Left renal cortex interstitium (tissue), 4 donors: ENCODE measurements around the gene ZNF648. TPM values are rescaled to one million over a fixed set of nuclear protein-coding genes. Genes with fewer than 3 reads are reported as not detected.
"Not testable (repeated sequence)": the region's sequence is repeated elsewhere in the genome, so short reads cannot be mapped to it uniquely, and the experiment has no call there.

Experiments
- DNase-seq, 4 donors: peaks; one replicate each; pipeline ENCODE4 v3.0.0-alpha.2; 2013; ENCODE audit warnings: low read depth in 4 of 4, low spot score in 2 of 4, missing footprints in 1 of 4
- polyA plus RNA-seq, 4 donors: library from polyadenylated mRNA; unstranded; fragments of 120-200 nt; gene quantifications; one replicate each; pipeline ENCODE4 v1.2.1, GENCODE V29; 2013; ENCODE audit not compliant: insufficient read length in 4 of 4

The ZNF648 gene, protein sequence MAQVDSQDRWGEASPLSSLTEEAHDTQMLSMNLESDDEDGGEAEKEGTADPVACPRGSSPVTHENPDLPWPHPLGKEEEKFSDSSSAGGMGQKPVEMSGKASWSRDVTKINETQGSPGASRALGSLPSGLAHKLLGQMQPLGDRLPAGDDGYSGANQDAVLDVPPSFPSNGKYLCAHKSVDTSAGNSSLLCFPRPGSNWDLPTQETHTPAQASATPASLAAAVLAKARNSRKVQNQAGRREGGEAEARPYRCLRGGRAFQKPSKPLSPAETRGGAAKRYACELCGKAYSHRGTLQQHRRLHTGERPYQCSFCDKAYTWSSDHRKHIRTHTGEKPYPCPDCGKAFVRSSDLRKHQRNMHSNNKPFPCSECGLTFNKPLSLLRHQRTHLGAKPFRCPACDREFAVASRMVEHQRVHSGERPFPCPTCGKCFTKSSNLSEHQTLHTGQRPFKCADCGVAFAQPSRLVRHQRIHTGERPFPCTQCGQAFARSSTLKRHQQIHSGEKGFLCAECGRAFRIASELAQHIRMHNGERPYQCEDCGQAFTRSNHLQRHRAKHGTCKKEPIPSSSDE
- under 1 TPM; 0.24 to 0.64 (median 0.38) TPM for polyA plus RNA-seq

DNA sequence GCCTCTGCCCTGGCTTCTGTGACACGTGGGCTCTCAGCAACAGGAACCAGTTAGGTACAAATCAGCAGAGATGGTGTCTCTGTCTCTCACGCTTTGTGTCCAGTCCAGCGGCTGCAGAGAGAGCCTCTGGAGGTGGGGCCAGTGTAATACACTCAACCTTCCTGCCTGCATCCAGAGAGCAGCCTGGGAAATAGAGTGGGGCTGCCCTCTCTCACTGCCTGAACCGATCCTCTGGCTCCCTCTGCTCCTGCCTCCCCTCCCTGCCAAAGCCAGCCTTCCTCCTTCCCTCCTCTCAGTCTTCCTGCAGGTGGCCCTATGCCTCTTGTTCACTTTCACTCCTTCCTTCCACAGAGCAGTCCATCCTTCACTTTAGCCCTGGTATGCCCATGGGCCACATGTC lies at the start of gene ZNF648:
Gene ZNF648 (minus strand): TSS at position 119 of the 400 bp plus-strand sequence. CDS start 3,702 bp downstream, outside the sequence.
- DNase-seq = no peak

DNA sequence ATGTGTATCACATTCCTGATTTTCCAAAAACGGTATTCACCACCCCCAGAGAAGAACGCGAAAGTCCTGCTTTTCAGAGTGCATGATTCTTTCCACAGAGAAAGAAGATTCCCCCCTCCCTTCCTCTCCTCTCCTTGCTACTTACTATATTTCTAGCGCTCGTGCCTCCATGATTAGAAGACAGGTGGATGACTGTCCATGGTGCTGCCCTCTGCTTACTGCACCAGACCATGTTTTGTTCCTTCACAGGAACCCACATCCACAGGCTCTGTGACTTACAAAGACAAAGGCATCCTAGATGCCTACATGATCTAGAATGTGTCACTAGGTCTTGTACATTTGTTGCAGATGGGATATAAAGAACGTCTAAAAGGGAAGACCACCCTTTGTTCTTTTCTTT lies 49.1 kb upstream of the ZNF648 start:
- DNase-seq = no peak

DNA sequence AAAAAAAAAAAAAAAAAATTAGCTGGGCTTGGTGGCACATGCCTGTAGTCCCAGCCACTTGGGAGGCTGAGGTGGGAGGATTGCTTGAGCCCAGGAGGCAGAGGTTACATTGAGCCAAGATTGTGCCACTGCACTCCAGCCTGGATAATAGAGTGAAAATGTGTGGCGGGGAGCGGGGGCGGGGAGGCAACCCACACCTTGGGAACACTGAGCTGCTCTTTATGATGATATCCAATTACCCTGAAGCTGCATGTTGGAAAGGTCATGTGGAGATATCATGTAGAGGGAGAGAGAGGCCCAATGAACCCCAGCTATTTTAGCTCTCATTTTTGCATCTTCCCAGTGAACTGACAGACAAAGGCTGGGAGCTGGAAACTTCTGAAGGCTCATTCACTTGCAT lies 48.3 kb upstream of the ZNF648 start:
- no peak for DNase-seq

DNA sequence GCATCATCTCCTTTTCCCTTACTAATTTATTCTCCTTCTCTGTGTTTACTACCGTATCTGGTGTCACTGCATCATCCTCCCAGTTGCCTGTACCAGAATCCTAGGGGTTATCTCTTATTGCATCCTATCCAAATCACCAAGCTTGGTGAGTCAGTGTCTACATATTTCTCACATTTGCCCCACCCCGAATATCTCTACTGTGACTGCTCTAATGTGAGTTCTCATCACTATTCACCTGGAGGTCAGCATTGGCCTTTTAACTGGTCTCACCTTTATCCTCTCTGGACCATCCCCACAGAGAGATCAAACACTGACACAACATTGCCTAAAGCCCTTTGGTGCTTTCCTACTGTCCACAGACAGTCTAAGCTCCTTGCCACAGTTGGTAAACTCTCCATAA lies 45.7 kb upstream of the ZNF648 start:
- no peak for DNase-seq

DNA sequence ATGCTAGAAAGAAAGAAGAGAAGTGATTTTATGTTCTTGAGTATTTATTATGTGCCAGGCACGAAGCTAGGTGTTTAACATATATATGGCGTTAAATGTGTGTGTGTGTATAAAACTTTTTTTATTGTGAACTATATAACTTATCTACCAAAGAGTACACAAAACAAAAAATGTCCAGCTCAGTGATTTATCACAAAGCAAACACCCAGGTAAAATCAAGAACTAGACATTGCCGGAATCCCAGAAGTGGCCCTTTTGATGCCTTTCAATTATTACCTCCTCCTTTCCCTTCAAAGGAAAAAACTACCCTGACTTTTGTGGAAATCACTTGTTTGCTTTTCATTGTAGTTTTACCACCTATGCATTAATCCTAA lies 40.5 kb upstream of the ZNF648 start:
- DNase-seq = no peak

DNA sequence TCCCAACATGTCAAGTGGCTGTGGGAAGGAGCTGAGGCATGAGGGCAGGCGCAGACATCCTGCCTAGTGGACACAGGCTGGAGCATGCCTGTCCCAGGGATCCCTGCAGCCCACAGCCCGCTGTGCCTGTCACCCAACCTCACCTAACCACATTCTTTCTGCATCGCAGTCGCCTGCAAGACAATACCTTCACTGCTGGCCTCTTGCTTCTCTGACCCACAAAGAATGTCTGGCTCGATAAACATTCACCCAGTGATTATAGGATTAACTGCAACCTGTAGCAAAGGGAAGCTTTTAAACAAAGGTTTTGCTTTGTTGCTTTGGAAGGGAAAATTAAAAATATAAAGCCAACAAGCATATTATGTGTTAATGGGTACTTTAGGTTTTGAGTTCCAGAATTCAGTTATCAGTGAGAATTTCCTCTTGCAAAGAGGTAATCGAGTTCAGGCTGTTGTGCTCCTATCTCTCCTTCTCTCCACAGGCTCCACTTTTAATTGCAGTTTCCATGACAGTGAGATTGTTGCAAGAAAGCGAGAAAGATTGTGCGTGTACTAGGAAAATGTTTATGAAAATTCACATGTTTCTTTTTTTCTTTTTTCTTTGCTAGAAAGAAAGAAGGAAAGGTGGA lies 40.0 kb upstream of the ZNF648 start:
- peak in 1 of 4 donors; percentile 4 for DNase-seq

DNA sequence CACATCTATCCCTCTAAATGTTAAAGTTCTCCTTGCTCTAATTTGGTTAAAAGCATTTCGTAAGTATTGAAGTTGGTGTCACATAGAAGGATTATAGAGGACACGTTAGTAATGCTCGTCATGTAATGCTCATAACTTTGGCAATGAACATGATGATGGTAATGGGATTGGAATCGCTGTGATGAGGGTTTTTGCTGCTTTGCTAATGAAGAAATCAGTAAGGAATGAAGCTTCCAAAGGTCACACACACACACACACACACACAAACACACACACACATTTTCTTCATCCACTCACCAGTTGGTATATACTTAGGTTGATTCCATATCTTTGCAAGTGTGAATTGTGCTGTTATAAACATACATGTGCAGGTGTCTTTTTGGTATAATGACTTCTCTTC lies 36.8 kb upstream of the ZNF648 start:
- no peak for DNase-seq

DNA sequence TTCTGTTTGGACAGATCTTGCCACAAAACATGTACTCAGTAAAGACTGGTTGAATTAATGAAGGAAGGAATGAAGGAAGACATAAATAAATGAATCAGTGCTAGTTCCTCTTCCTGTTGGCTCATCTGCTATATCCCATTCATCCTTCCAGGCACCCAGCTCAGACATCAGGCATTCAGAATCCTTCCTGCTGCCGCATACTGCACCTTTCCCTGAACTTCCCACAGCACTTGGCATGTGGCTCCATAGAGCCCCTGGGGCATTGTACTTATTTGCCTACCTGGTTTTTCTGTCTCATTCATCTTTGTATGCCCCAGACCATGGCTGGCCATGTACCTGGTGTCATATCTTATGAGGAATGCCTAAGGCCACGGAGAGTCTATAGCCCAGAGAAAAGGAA lies 34.4 kb upstream of the ZNF648 start:
- no peak for DNase-seq

DNA sequence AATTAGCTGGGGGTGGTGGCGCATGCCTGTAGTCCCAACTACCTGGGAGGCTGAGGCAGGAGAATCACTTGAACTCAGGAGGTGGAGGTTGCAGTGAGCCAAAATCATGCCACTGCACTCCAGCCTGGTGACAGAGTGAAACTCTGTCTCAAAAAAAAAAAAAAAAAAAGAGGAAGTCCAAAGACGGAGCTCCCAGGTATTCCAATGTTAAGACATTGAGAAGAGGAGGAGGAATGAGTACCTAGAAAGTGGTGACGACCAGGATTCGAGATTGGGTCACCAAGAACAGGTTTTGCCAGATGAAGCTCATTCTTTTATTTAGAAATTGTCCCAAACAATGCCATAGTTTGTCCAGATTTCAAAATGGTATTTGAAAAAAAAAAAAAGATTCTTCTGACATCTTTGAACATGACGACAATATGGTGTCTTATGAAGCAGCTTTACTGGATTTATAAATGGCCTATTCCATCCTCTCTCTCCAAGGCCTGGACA lies 33.0 kb upstream of the ZNF648 start:
- DNase-seq = not testable (repeated sequence)

DNA sequence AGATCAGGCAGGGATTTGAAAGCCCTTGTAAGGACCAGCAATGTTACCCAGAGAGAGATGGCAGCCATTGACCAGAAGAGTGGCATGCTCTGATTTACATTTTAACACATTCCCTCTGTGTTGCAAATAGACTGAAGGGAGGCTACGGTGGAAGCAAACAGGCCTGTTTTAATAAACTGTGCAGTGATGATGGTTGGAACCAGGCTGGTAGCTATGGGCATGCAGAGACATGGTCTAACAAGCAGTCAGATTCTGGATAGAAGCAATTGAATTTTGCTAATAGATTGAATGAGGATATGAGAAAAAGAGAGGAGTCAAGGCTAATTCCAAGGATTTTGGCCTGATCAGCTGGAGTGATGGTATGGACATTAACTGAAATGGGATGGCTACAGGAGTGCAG lies 32.3 kb upstream of the ZNF648 start:
- no peak for DNase-seq

DNA sequence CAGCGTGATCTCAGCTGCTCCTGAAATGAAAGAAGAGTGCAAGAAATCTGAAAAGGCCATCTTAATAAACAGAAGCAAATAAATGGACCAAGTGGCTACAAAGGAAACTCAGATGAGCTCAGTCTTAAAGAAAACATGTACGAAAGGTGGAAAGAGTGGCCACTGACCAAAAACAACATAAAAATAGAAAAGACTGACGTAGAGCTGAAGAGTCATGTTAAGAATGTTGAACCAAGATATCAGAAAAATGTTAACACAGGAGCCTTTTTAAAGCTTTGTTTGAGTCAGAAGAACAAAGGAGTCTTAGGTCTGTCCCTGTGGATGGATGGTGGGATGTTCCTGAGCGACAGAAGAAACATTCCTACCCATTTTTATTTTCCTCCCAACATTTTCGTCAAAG lies 30.8 kb upstream of the ZNF648 start:
- no peak for DNase-seq

DNA sequence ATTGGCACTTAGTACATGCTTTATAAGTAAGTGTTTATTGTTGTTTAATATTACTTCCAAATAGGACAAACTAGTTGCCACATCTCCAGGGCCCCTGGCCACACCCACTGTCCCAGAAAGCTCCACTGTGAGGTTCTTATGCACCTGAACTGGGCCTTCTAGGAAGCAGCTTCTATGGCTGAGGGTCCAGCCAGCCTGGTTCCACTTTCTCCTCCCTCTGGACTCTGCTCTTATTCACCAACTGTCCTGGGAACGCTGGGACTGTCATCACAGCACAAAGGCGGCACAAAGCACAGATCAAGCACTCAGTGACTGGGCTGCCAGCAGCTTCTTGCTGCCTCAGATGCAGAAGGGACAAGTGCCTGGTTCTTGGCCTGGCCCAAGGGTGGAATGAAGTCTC lies 29.6 kb upstream of the ZNF648 start:
- no peak for DNase-seq

DNA sequence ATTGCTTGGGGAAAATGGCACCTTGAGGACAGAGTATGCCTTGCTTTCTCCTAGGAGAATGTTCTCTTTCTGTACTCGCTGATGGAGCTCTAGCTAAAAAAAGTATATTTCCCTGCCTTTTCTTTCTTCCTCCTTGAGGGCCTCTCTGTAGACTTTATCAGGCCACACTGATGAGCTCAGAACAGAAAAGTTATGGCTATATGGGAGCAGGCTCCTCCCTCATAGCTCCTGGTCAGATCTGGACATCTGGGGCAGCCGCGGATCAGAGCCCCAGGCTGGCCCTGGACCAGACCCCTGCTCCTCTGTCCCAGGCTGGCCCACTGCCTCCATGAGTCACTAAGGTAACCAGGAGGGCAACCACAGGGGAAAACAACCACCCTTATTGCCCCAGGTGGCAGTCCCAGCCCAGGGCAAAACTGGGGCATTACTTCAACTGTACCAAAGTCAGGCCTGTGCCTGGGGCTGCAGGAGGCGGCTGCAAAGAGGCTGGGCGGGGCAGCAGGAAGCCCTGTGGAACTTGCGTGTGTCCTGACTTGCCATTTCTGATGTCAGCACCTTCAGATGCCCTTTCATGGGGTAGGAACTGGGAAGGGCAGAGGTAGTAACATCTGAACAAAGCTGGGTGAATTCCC lies 26.3 kb upstream of the ZNF648 start:
- no peak for DNase-seq

DNA sequence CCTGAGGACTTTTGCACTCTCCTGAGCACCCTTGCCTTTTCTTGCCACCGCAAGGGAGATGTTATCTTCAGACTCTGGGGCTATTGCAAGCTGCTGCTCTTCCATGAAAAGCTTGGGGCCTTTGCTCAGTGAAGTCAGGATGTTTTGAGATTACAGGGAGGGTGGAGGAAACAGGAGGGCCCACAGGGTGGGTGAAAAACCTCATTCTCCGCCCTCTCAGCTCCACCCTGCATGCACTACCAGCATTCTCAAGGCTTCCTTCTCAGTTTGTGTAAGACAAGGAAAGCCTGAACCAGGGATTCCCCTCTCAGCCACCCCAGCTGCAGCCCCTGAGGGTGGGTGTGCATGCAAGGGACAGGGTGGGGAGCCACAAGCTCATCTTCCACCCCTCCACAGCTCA lies 25.8 kb upstream of the ZNF648 start:
- DNase-seq = no peak

DNA sequence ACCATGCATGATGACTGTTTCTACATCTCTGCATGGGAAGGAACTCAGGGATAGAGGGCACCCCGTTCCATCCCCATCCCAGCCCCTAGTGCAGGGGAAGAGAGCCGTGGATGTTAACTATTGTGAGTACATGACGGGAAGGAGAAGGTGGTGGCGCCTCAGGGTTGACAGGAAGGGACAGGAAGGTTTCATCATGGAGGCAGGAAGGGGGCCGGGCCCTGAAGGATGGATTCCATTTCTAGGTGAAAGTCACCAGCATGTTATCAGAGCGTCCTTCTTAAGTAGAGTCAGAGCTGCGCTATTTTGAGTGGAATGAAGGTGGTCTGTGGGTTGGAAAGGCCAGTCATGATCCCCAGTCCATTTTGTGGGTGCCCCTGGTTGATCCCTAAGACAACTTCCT lies 25.1 kb upstream of the ZNF648 start:
- no peak for DNase-seq

DNA sequence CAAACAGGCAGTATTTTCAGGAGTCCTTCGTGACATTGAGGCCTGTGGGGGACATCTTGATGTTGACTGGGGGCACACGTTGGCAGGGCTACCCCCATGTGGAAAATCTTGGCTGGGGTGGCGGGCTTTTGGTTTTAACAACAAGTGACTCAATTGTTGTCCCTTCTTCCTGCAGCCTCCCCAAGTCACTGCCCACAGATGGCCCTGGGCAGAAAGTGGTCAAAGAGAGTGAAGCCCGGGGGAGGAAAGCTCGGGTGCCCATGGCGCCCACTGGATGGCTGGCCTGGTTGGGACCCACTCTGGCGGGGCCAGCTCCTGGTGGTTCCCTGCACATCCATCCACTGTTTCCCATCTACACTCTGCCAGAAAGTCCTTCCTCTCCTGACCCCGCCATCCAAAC lies 24.6 kb upstream of the ZNF648 start:
- no peak for DNase-seq

DNA sequence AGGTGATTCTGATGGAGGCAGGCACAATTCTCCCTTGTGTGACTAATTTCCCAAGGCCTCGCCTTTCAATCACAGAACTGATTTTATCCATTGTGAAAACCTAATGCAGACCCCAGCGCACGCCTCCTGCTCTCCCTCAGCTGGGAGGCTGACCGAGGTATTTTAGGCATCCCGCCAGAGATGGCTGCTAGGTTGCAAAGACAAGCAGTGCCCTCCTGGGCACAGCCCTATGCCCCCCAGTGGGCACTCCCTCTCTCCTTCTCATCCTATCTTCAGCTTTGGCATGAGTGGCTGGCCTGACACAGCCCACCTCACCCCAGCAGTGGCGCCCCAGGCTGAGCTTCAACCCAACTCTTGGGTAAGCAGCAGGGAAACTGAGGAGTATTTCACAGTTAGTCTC lies 24.2 kb upstream of the ZNF648 start:
- no peak for DNase-seq

DNA sequence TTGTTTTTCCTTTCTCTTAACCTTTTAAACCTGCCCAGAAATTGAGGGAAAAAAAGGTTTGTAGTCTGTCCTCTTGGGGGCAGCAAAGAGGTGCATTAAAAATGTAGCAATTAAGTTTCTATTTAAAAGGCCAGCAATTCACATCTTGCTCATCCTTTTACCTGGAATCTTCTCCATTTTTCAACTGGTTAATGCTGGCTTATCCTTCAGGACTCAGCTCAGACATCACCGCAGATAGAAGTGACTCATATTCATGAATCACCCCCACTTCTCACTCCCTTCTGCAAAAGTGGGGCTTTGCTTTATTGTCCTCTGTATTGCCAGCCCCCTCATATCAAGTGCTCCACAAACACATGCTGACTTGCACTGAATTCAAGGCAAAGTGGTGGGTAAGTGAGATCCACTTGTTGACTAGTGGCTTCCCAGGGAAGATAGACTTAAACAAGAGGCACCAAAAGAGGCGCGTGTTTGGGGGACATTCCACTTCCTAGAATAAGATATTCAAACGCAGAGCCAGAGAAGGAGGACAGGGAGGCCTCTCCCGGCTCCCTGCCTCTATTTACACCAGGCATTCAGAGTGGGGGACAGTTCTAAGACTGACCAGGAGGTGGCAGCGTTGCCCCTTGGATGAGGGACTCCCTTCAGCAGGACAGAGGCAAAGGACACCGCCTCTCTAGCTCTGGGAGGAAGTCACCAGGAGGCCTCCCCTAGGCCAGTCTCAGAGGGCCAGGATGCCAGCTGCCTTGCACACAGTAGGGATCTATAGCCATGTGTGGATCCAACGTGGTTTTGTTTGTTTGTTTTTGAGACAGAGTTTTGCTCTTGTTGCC lies 23.2 kb upstream of the ZNF648 start:
- DNase-seq = peak in 2 of 4 donors; percentile 50 to 72

DNA sequence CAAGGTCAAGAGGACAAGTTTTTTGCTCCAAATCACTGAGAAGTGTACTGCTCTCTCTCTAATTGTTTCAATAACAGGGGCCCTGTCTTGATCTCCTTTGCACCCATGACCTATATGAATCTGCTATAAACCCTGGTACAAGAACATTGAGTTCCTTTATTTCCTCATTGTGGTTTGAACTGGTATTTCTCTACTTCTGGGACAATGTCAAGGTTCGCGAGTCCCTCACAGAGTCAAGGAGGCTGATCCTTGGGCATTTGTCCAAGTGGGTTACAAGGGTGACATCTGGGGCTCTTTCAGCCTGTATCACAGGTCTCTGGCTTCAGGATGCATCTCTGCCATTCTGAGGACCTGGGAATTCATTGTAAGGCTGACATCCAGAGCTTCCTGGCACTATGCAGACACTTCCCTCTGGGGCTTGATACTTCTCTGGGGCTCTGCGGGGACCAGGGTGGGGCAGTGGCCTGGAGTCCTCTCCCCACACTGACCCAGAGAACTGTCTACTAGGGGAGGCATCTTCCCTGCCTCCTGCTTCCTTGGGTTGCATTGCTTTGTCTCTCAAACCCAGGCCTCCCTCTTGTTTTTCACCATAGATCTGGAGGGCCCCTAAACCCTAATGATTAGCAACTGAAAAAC lies 22.5 kb upstream of the ZNF648 start:
- DNase-seq = no peak
